Subcutaneous abdominal adipose tissue (tissue), 5 donors: Measurements from ENCODE around the gene CXXC5.

Source experiments
- H3K27ac ChIP-seq: one replicate; pipeline ENCODE4 v1.7.0; 2013; ENCODE audit warnings: low read depth, mild to moderate bottlenecking, inconsistent platforms, low read length, moderate library complexity
- H3K27me3 ChIP-seq, 5 donors: one replicate each; pipeline ENCODE4 v1.7.0; 2013; ENCODE audit warnings: low read length in 5 of 5, inconsistent platforms in 1 of 5; ENCODE audit not compliant: control insufficient read depth in 5 of 5, insufficient read depth in 4 of 5
- H3K36me3 ChIP-seq, 5 donors: one replicate each; pipeline ENCODE4 v1.7.0; 2013; ENCODE audit warnings: low read length in 5 of 5; ENCODE audit not compliant: control insufficient read depth in 5 of 5, insufficient read depth in 5 of 5
- H3K4me1 ChIP-seq, 5 donors: one replicate each; pipeline ENCODE4 v1.7.0; 2013; ENCODE audit warnings: low read length in 5 of 5, mild to moderate bottlenecking in 3 of 5, moderate library complexity in 1 of 5; ENCODE audit not compliant: control insufficient read depth in 5 of 5, insufficient read depth in 5 of 5
- H3K4me3 ChIP-seq, 5 donors: one replicate each; pipeline ENCODE4 v1.7.0; 2013; ENCODE audit warnings: low read length in 5 of 5, low read depth in 1 of 5
- H3K9ac ChIP-seq, 5 donors: one replicate each; pipeline ENCODE4 v1.7.0; 2013; ENCODE audit warnings: low read length in 5 of 5, mild to moderate bottlenecking in 4 of 5, moderate library complexity in 3 of 5
- H3K9me3 ChIP-seq, 5 donors: one replicate each; pipeline ENCODE4 v1.7.0; 2013; ENCODE audit warnings: low read length in 5 of 5; ENCODE audit not compliant: control insufficient read depth in 5 of 5
- donor health status: healthy.
- donor health status: healthy.
- donor health status: healthy.
- donor health status: healthy.
- donor health status: healthy.

CXXC5 gene

GRCh38 chr5:139692679-139693308, 44.6 kb downstream of the CXXC5 start:
- H3K9me3 ChIP-seq, result no peaks in the 10 kb centered on the region
- no peak overlapping the region for H3K4me3 ChIP-seq
- peak overlapping the region in 1 of 5 donors; percentile 36 for H3K9ac ChIP-seq
- no peaks in the 10 kb centered on the region for H3K36me3 ChIP-seq
- peaks cover 8 to 52% (median 38%) of the 10 kb centered on the region in 5 donors for H3K4me1 ChIP-seq
- no peak overlapping the region for H3K27ac ChIP-seq
- no peaks in the 10 kb centered on the region for H3K27me3 ChIP-seq

DNA sequence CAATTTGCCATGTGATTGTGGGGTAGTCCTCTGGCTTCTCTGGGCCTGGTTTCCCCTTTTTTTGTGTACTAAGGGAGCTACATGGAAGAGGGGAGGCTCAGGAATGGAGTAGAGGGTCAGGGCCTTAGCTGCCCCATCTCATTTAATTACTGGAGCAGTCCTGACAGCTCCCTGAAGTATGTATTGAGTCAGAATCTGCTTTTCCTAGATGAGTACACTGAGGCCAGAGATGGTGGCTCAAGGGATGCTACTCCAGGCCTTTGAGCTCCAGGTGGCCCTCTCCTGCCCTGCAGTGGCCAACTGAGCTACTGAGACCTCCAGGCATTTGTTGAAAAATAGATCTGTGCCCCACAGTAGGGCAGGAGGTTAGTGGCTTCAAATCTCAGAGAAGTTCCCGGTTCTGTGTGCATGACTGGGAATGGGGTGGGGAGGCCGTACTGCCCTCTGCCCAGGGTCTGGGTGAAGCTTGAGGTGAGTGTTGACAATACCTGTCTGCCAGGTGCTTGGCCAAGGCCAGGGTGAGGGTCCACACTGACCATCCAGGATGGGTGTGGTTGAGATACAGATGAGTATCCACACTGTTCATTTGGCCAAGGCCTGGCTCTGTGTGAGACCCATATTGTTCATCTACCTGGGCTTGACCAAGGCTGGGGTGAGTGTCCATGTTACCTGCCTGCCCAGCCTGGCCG, 45.7 kb downstream of the CXXC5 start:
- H3K36me3 ChIP-seq, result no peaks in the 10 kb centered on the region
- no peak overlapping the region for H3K9ac ChIP-seq
- H3K27ac ChIP-seq, result no peak overlapping the region
- no peaks in the 10 kb centered on the region for H3K27me3 ChIP-seq
- H3K9me3 ChIP-seq, result no peaks in the 10 kb centered on the region
- H3K4me1 ChIP-seq, result peaks cover 12 to 62% (median 48%) of the 10 kb centered on the region in 5 donors
- H3K4me3 ChIP-seq, result no peak overlapping the region

GRCh38 chr5:139694556-139695177, 46.5 kb downstream of the CXXC5 start:
- Histone ChIP-seq H3K36me3 (no peaks in the 10 kb centered on the region), H3K27me3 (no peaks in the 10 kb centered on the region), H3K4me1 (peaks cover 16 to 63% (median 53%) of the 10 kb centered on the region in 5 donors), H3K9ac (no peak overlapping the region), H3K9me3 (no peaks in the 10 kb centered on the region), H3K4me3 (no peak overlapping the region), H3K27ac (no peak overlapping the region)

DNA sequence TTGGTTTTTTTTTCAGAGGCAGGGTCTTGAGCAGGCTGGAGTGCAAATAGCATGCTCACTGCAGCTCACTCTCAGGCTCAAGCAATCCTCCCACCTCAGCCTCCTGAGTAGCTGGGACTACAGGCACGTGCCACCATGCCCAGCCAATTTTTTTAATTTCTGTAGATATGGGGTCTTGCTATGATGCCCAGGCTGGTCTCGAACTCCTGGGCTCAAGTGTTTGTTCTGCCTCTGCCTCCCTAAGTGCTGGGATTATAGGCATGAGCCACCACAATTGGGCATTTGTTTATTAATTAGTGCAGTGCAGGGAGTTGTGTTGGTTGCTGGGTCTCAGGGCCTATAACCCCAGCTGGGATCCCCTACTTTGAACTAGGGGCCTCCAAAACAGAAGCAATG, 47.0 kb downstream of the CXXC5 start:
- Histone ChIP-seq H3K27ac (no peak overlapping the region), H3K36me3 (no peaks in the 10 kb centered on the region), H3K4me3 (no peak overlapping the region), H3K4me1 (peaks cover 16 to 59% (median 48%) of the 10 kb centered on the region in 5 donors), H3K9me3 (no peaks in the 10 kb centered on the region), H3K27me3 (no peaks in the 10 kb centered on the region), H3K9ac (no peak overlapping the region)

- H3K4me1 ChIP-seq, result peaks cover 16 to 59% (median 41%) of the 10 kb centered on the region in 5 donors
- H3K9ac ChIP-seq, result peak overlapping the region in 1 of 5 donors; percentile 62
Measured at GRCh38 chr5:139696167-139696893, 48.2 kb downstream of the CXXC5 start.

GRCh38 chr5:139696894-139697658, 48.9 kb downstream of the CXXC5 start:
- Histone ChIP-seq H3K4me1 (peaks cover 16 to 63% (median 42%) of the 10 kb centered on the region in 5 donors), H3K27ac (peak overlapping the region; percentile 81), H3K9ac (peak overlapping the region in 4 of 5 donors; percentile 58 to 78 (median 60)), H3K9me3 (no peaks in the 10 kb centered on the region), H3K4me3 (peak overlapping the region in 4 of 5 donors; percentile 52 to 64 (median 57)), H3K27me3 (peaks cover 0 to 9% (median 0%) of the 10 kb centered on the region in 5 donors), H3K36me3 (no peaks in the 10 kb centered on the region)

More at GRCh38 chr5:139696167-139696893, 48.2 kb downstream of the CXXC5 start:
- Histone ChIP-seq H3K27ac (peak overlapping the region; percentile 81), H3K27me3 (peaks cover 0 to 5% (median 0%) of the 10 kb centered on the region in 5 donors), H3K36me3 (no peaks in the 10 kb centered on the region), H3K9me3 (no peaks in the 10 kb centered on the region), H3K4me3 (peak overlapping the region in 4 of 5 donors; percentile 31 to 64 (median 54))

DNA sequence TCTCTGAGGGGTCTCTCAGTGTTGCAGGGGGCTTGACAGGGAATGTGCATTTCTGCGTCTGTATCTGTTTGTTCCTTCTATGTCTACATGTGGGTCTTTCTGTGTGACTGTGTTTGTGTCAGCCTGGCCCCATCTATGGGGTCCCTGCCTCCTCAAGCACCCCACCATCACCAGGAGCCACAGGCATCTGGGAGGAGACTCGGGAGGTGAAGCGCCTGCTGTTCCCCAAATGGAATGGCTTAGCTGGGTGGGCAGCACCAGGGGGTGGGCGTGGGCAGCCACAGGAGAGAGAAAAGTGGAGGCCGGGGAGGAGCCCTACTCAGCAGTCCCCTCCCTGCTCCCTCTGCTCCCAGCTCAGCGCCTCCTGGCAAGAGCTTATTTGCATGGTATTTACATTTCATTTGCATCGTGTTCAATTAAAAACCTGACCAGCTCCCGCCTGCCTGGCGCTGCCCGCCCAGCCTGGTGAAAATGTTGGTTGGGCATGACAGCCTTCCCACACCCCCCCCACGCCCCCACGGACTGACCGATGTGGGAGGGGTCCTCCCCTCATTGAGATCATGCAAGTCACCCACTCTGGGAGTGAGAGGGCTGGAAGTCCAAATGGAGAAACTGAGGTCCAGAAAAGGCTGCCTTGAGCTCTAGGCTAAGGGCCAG, 50.5 kb downstream of the CXXC5 start:
- Histone ChIP-seq H3K9ac (peak overlapping the region in 1 of 5 donors; percentile 59), H3K4me1 (peaks cover 16 to 52% (median 37%) of the 10 kb centered on the region in 5 donors)

DNA sequence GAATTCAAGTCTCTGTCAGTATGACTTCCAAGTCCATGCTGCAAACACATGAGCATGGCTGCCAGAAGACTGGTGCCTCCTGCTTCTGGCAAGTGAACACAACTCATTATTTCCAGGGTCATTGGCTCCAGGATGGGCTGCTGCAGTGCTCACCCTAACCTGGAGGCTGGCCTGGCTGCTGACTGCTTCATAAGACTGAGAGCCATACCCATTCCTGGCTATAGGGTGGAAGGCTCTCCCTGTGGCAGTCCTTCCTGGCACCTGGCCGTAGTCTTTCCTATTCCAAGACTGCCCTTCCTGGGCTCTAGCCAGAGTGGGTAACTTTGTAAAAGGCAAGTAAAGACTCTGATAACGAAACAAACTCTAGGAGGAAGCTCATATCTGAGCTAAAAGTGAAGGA, 51.2 kb downstream of the CXXC5 start:
- Histone ChIP-seq H3K9me3 (no peaks in the 10 kb centered on the region), H3K4me1 (peaks cover 16 to 52% (median 37%) of the 10 kb centered on the region in 5 donors), H3K9ac (no peak overlapping the region), H3K27me3 (peaks cover 0 to 12% (median 0%) of the 10 kb centered on the region in 5 donors), H3K4me3 (no peak overlapping the region), H3K27ac (peak overlapping the region; percentile 81), H3K36me3 (no peaks in the 10 kb centered on the region)

More for the DNA sequence above, 50.5 kb downstream of the CXXC5 start:
- Histone ChIP-seq H3K36me3 (no peaks in the 10 kb centered on the region), H3K27ac (peak overlapping the region; percentile 81), H3K27me3 (peaks cover 0 to 9% (median 0%) of the 10 kb centered on the region in 5 donors), H3K4me3 (no peak overlapping the region), H3K9me3 (no peaks in the 10 kb centered on the region)

DNA sequence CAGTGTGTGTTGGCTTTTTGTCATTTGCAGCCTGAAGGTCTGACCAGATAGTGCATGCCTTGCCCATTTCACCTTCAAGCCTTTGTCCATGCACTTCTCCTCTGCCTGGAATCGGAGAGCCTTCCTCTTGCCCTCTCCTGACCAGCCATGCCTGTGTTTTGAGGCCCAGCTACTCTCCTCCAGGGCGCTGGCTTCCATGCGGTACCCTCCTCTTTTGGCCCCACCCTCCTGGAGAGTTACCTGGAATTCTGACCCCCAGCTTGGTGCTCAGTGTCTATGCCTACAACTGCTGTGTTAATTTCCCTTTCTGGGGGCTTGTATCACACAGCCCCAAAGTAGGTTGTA, 52.5 kb downstream of the CXXC5 start:
- H3K27ac ChIP-seq, result no peak overlapping the region
- H3K9me3 ChIP-seq, result no peaks in the 10 kb centered on the region
- H3K9ac ChIP-seq, result no peak overlapping the region
- H3K27me3 ChIP-seq, result peaks cover 0 to 12% (median 0%) of the 10 kb centered on the region in 5 donors
- peaks cover 12 to 52% (median 37%) of the 10 kb centered on the region in 5 donors for H3K4me1 ChIP-seq
- no peak overlapping the region for H3K4me3 ChIP-seq
- H3K36me3 ChIP-seq, result no peaks in the 10 kb centered on the region
